Activated CD8-positive, alpha-beta memory T cell treated with anti-CD3 and anti-CD28 coated beads for 36 hours (primary cell): ENCODE data around the gene SMPD3. TPM values are rescaled to one million over a fixed set of nuclear protein-coding genes. Genes with fewer than 3 reads are reported as not detected.

Experiments
- CTCF ChIA-PET: fragments of 350-600 bp; sonication (Branson Sonifier 250); formaldehyde crosslinking; loops from one replicate; lab custom pipeline; 2021; ENCODE audit warnings: antibody characterized with exemption; lab: Charles Lee
- POLR2A ChIA-PET: fragments of 350-600 bp; sonication (Branson Sonifier 250); formaldehyde crosslinking; loops from one replicate; lab custom pipeline; 2021; ENCODE audit warnings: antibody characterized with exemption; lab: Charles Lee
- total RNA-seq, 2 experiments: library from RNA; stranded (reverse); gene quantifications; one replicate each; pipeline ENCODE4 v1.2.3, GENCODE V29; 2021

SMPD3 gene
- total RNA-seq, 2 experiments from 2014 or later, result 0.19 TPM

GRCh38 chr16:68396481-68396880 is 51.8 kb downstream of the SMPD3 start:
- POLR2A ChIA-PET, result no interaction called here
- CTCF ChIA-PET, result interaction anchor here (0.6 to 2.2 kb wide), 15 partner anchors 10 to 158 kb away, joined by 3 to 10 read pairs (median 3); no protein-coding TSS in a partner anchor

- POLR2A ChIA-PET, result no interaction called here
- CTCF ChIA-PET, result interaction anchor here (0.8 to 2.2 kb wide), 9 partner anchors 16 to 132 kb away, joined by 3 to 10 read pairs (median 4); partner anchors contain the start of gene SLC7A6
Measured at GRCh38 chr16:68395815-68396214, 52.5 kb downstream of the SMPD3 start.

GRCh38 chr16:68395167-68395786 is 53.0 kb downstream of the SMPD3 start:
- ChIA-PET CTCF (interaction anchor here (0.8 to 2.2 kb wide), 8 partner anchors 19 to 131 kb away, joined by 3 to 10 read pairs (median 4); partner anchors contain the start of gene SLC7A6), POLR2A (no interaction called here)

GRCh38 chr16:68393333-68393732 is 55.0 kb downstream of the SMPD3 start:
- CTCF ChIA-PET, result no interaction called here
- POLR2A ChIA-PET, result no interaction called here

- ChIA-PET CTCF (no interaction called here), POLR2A (no interaction called here)
Measured at GRCh38 chr16:68389750-68390371, 58.4 kb downstream of the SMPD3 start.

GRCh38 chr16:68389006-68389405 is 59.3 kb downstream of the SMPD3 start:
- ChIA-PET CTCF (interaction anchor here (1.4 kb wide), 1 partner anchor 127 kb away, joined by 3 read pairs; no protein-coding TSS in a partner anchor), POLR2A (no interaction called here)

- POLR2A ChIA-PET, result no interaction called here
- CTCF ChIA-PET, result interaction anchor here (1.4 kb wide), 1 partner anchor 126 kb away, joined by 3 read pairs; no protein-coding TSS in a partner anchor
Measured at GRCh38 chr16:68388124-68388523, 60.2 kb downstream of the SMPD3 start.

GRCh38 chr16:68387301-68387700 is 61.0 kb downstream of the SMPD3 start:
- ChIA-PET POLR2A (no interaction called here), CTCF (interaction anchor here (1.7 kb wide), 1 partner anchor 10 kb away, joined by 4 read pairs; no protein-coding TSS in a partner anchor)

- POLR2A ChIA-PET, result no interaction called here
- CTCF ChIA-PET, result interaction anchor here (1.7 kb wide), 1 partner anchor 10 kb away, joined by 4 read pairs; no protein-coding TSS in a partner anchor
Measured at GRCh38 chr16:68386628-68387027, 61.7 kb downstream of the SMPD3 start.

- POLR2A ChIA-PET, result no interaction called here
- CTCF ChIA-PET, result no interaction called here
Measured at GRCh38 chr16:68385371-68385770, 62.9 kb downstream of the SMPD3 start.

- CTCF ChIA-PET, result interaction anchor here (1.2 kb wide), 1 partner anchor 12 kb away, joined by 4 read pairs; no protein-coding TSS in a partner anchor
- POLR2A ChIA-PET, result no interaction called here
Measured at GRCh38 chr16:68384288-68385161, 63.8 kb downstream of the SMPD3 start.

- ChIA-PET CTCF (interaction anchor here (1.2 kb wide), 1 partner anchor 13 kb away, joined by 4 read pairs; no protein-coding TSS in a partner anchor), POLR2A (no interaction called here)
Measured at GRCh38 chr16:68383858-68384257, 64.5 kb downstream of the SMPD3 start.

- POLR2A ChIA-PET, result no interaction called here
- CTCF ChIA-PET, result interaction anchor here (1.3 kb wide), 1 partner anchor 12 kb away, joined by 8 read pairs; no protein-coding TSS in a partner anchor
Measured at GRCh38 chr16:68382296-68382718, 66.0 kb downstream of the SMPD3 start.

GRCh38 chr16:68381363-68381724 is 67.0 kb downstream of the SMPD3 start:
- ChIA-PET CTCF (interaction anchor here (1.3 kb wide), 1 partner anchor 11 kb away, joined by 8 read pairs; no protein-coding TSS in a partner anchor), POLR2A (no interaction called here)

GRCh38 chr16:68380676-68381362 is 67.5 kb downstream of the SMPD3 start:
- CTCF ChIA-PET, result interaction anchor here (1.3 kb wide), 1 partner anchor 10 kb away, joined by 8 read pairs; no protein-coding TSS in a partner anchor
- POLR2A ChIA-PET, result no interaction called here

- ChIA-PET CTCF (interaction anchor here (0.9 kb wide), 1 partner anchor 16 kb away, joined by 3 read pairs; no protein-coding TSS in a partner anchor), POLR2A (no interaction called here)
Measured at GRCh38 chr16:68380348-68380670, 68.0 kb downstream of the SMPD3 start.

- CTCF ChIA-PET, result interaction anchor here (0.9 kb wide), 1 partner anchor 17 kb away, joined by 3 read pairs; no protein-coding TSS in a partner anchor
- POLR2A ChIA-PET, result no interaction called here
Measured at GRCh38 chr16:68379472-68380347, 68.6 kb downstream of the SMPD3 start.
